ENCODE measurements around the gene LY6G6D.

Gene LY6G6D

GRCh38 chr6:31680226-31681134, 34.7 kb upstream of the LY6G6D start, which contains the start of gene LY6G5C:
Gene LY6G5C, minus strand, starts transcription at chr6:31681067. Its CDS starts 694 bp downstream, at chr6:31680373.
- Histone ChIP-seq H2AFZ (ENCODE audit: low read depth, low read length) (peak within 1 kb of the TSS; percentile 59), H3K27ac (ENCODE audit: low read length) (no peak within 1 kb of the TSS), H3K9me3 (ENCODE audit: insufficient read depth, low read length) (no peaks in the 10 kb centered on the region), H3K9ac (ENCODE audit: low read length) (peak within 1 kb of the TSS; percentile 53; the same call in 1 of the 2 replicates), H3K79me2 (ENCODE audit: low read length) (no peaks in the 10 kb centered on the region), H3K36me3 (replicated peaks; ENCODE audit: low read depth, low read length) (no peaks in the 10 kb centered on the region), H3K27me3 (ENCODE audit: low read depth, low read length) (no peaks in the 10 kb centered on the region), H3K4me2 (ENCODE audit: low read length) (peak within 1 kb of the TSS; percentile 77), H3K4me1 (ENCODE audit: low read length) (peaks cover 17% of the 10 kb centered on the region), H4K20me1 (ENCODE audit: insufficient read depth, low read length) (no peaks in the 10 kb centered on the region), H3K4me3 (ENCODE audit: low read length) (peak within 1 kb of the TSS; percentile 76)
- no peak for TF ChIP-seq EZH2phosphoT487 (IDR thresholded peaks at IDR 0.05; ENCODE audit: low read depth)
- TF ChIP-seq CTCF (IDR thresholded peaks at IDR 0.05; ENCODE audit: low read depth, low read length): peak; percentile 54

GRCh38 chr6:31681135-31681671, 33.9 kb upstream of the LY6G6D start:
- Histone ChIP-seq H3K9ac (ENCODE audit: low read length) (peak overlapping the region; percentile 53; the same call in 1 of the 2 replicates), H3K4me2 (ENCODE audit: low read length) (peak overlapping the region; percentile 77), H3K9me3 (ENCODE audit: insufficient read depth, low read length) (no peaks in the 10 kb centered on the region), H3K4me3 (ENCODE audit: low read length) (peak overlapping the region; percentile 76), H3K27ac (ENCODE audit: low read length) (no peak overlapping the region), H3K36me3 (replicated peaks; ENCODE audit: low read depth, low read length) (no peaks in the 10 kb centered on the region), H3K79me2 (ENCODE audit: low read length) (no peaks in the 10 kb centered on the region), H2AFZ (ENCODE audit: low read depth, low read length) (peak overlapping the region; percentile 59), H3K4me1 (ENCODE audit: low read length) (peaks cover 16% of the 10 kb centered on the region), H4K20me1 (ENCODE audit: insufficient read depth, low read length) (no peaks in the 10 kb centered on the region), H3K27me3 (ENCODE audit: low read depth, low read length) (no peaks in the 10 kb centered on the region)
- no peak for TF ChIP-seq EZH2phosphoT487 (IDR thresholded peaks at IDR 0.05; ENCODE audit: low read depth)
- no peak for TF ChIP-seq CTCF (IDR thresholded peaks at IDR 0.05; ENCODE audit: low read depth, low read length)

- Histone ChIP-seq H3K9me3 (ENCODE audit: insufficient read depth, low read length) (no peaks in the 10 kb centered on the region), H3K79me2 (ENCODE audit: low read length) (no peaks in the 10 kb centered on the region), H3K9ac (ENCODE audit: low read length) (no peak overlapping the region), H3K27ac (ENCODE audit: low read length) (no peak overlapping the region), H2AFZ (ENCODE audit: low read depth, low read length) (no peak overlapping the region), H4K20me1 (ENCODE audit: insufficient read depth, low read length) (no peaks in the 10 kb centered on the region), H3K4me1 (ENCODE audit: low read length) (peaks cover 4% of the 10 kb centered on the region; the same call in 1 of the 2 replicates), H3K27me3 (ENCODE audit: low read depth, low read length) (no peaks in the 10 kb centered on the region), H3K4me3 (ENCODE audit: low read length) (no peak overlapping the region), H3K36me3 (replicated peaks; ENCODE audit: low read depth, low read length) (no peaks in the 10 kb centered on the region), H3K4me2 (ENCODE audit: low read length) (no peak overlapping the region)
- no peak for TF ChIP-seq EZH2phosphoT487 (IDR thresholded peaks at IDR 0.05; ENCODE audit: low read depth)
- TF ChIP-seq CTCF (IDR thresholded peaks at IDR 0.05; ENCODE audit: low read depth, low read length): no peak
Measured at GRCh38 chr6:31683591-31683990, 31.6 kb upstream of the LY6G6D start.

GRCh38 chr6:31686483-31686882, 28.7 kb upstream of the LY6G6D start:
- Histone ChIP-seq H3K27ac (ENCODE audit: low read length) (no peak overlapping the region), H3K9me3 (ENCODE audit: insufficient read depth, low read length) (no peaks in the 10 kb centered on the region), H3K36me3 (replicated peaks; ENCODE audit: low read depth, low read length) (peaks cover 2% of the 10 kb centered on the region), H3K4me1 (ENCODE audit: low read length) (peaks cover 5% of the 10 kb centered on the region; the same call in 1 of the 2 replicates), H3K4me3 (ENCODE audit: low read length) (no peak overlapping the region), H3K27me3 (ENCODE audit: low read depth, low read length) (no peaks in the 10 kb centered on the region), H3K79me2 (ENCODE audit: low read length) (no peaks in the 10 kb centered on the region), H3K9ac (ENCODE audit: low read length) (no peak overlapping the region), H3K4me2 (ENCODE audit: low read length) (no peak overlapping the region), H2AFZ (ENCODE audit: low read depth, low read length) (no peak overlapping the region), H4K20me1 (ENCODE audit: insufficient read depth, low read length) (no peaks in the 10 kb centered on the region)
- TF ChIP-seq EZH2phosphoT487 (IDR thresholded peaks at IDR 0.05; ENCODE audit: low read depth) (no peak), CTCF (IDR thresholded peaks at IDR 0.05; ENCODE audit: low read depth, low read length) (no peak)

All from OCI-LY3 (cell line).